IPS-20b (cell line): ENCODE data around the gene SEC31B.

Experiments
- H3K27ac ChIP-seq: one replicate; pipeline ENCODE4 v1.5.1; 2013; ENCODE audit warnings: low read length
- H3K27me3 ChIP-seq: 2 replicates; pipeline ENCODE4 v1.6.1; 2013; ENCODE audit warnings: mild to moderate bottlenecking, low read length, inconsistent platforms; ENCODE audit not compliant: insufficient read depth
- H3K36me3 ChIP-seq: 2 replicates; pipeline ENCODE4 v1.6.1; 2013; ENCODE audit warnings: low read depth, mild to moderate bottlenecking, inconsistent platforms, low read length, moderate library complexity; ENCODE audit not compliant: insufficient read depth
- H3K4me1 ChIP-seq: 2 replicates; pipeline ENCODE4 v1.6.1; 2013; ENCODE audit warnings: mild to moderate bottlenecking, control low read depth, inconsistent platforms, low read length, moderate library complexity; ENCODE audit not compliant: insufficient read depth
- H3K4me3 ChIP-seq: 2 replicates; pipeline ENCODE4 v1.5.1; 2013; ENCODE audit warnings: mild to moderate bottlenecking, low read length, inconsistent platforms
- H3K9ac ChIP-seq: 2 replicates; pipeline ENCODE4 v1.6.1; 2013; ENCODE audit warnings: low read depth, mild to moderate bottlenecking, inconsistent platforms, low read length, moderate library complexity
- H3K9me3 ChIP-seq: 2 replicates; pipeline ENCODE4 v1.6.1; 2013; ENCODE audit warnings: mild to moderate bottlenecking, low read depth, low read length, inconsistent platforms; ENCODE audit not compliant: insufficient read depth

The SEC31B gene

DNA sequence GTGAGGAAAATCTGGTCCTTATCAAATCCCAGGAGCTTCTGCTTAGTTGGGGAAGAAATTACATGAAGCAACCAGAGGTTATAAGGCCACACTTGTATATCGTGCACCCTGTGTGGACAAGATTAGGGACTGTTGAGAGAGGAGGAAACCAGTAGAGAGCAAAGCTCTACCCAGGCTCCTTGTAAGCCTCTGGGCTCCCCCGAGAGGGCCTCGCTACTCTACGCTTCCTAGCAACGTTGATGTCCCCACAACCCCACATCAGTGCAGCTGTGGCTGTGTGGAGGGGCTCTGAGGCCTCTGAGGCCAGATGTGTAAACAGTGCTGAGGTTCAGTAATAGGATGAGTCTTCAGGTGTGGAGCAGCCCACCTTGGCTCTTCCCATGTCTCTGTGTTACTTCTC, 32.1 kb upstream of the SEC31B start:
- Histone ChIP-seq H3K27me3 (no peaks in the 10 kb centered on the region), H3K9me3 (no peaks in the 10 kb centered on the region), H3K9ac (no peak overlapping the region), H3K27ac (no peak overlapping the region), H3K4me1 (no peaks in the 10 kb centered on the region), H3K36me3 (peaks cover 49% of the 10 kb centered on the region), H3K4me3 (no peak overlapping the region)

DNA sequence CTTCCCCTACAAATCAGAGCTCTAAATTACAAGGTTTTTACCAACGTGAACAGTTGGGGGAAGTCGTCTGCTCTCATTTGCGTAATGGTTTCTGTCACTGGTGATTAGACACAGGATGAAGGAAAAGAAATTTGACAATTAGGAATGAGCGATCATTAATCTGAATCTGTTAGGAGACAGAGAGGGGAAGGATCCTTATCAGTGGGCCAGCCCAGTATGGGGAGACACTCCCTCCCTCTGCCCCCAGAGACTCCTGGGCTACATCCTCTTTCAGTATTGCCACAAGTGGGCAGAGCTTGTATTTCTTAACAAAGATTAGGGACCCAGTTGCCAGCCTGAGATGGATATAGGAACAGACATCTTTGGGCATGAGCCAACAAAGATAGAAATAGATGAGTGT, 31.5 kb upstream of the SEC31B start:
- H3K27me3 ChIP-seq = no peaks in the 10 kb centered on the region
- H3K4me3 ChIP-seq = no peak overlapping the region
- H3K9me3 ChIP-seq = no peaks in the 10 kb centered on the region
- peaks cover 54% of the 10 kb centered on the region for H3K36me3 ChIP-seq
- no peak overlapping the region for H3K27ac ChIP-seq
- H3K4me1 ChIP-seq = no peaks in the 10 kb centered on the region
- H3K9ac ChIP-seq = no peak overlapping the region

DNA sequence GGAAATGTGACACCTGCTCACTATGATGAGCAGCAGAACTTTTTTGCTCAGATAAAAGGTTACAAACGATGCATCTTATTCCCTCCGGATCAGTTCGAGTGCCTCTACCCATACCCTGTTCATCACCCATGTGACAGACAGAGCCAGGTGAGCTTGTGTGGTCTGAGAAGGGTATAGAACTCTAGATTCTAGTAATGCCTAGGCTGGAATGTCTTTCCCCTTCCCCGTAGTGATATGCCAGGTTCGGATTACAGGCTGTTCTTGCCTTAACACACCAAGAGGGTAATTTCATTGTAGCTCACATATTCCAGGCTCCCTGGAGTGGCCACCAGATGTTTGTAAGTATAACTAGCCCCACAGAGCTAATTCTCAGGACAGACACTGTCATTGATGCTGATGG, 25.3 kb upstream of the SEC31B start:
- Histone ChIP-seq H3K4me1 (no peaks in the 10 kb centered on the region), H3K9ac (no peak overlapping the region), H3K9me3 (no peaks in the 10 kb centered on the region), H3K36me3 (peaks cover 94% of the 10 kb centered on the region), H3K27ac (no peak overlapping the region), H3K27me3 (no peaks in the 10 kb centered on the region), H3K4me3 (no peak overlapping the region)

DNA sequence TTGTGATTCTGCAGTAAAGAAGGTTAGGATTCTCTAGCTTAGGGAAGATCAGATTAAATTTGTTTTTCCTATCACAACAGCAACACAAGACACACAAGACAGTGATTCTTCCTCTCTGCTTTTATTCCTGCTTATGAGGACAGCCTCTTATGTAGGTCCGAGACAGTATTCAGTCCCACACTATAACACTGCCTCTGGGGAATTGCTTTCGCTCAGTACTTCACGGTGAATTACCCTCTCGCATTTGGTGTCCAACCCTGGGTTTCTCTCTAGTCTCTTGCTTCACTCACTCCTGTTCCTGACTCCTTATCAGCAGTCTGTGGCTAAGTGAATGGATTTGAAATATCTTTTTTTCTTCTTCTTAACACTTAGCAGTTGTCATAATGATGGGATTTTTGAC, 17.8 kb upstream of the SEC31B start:
- H3K9ac ChIP-seq = no peak overlapping the region
- no peaks in the 10 kb centered on the region for H3K27me3 ChIP-seq
- H3K4me1 ChIP-seq = peaks cover 6% of the 10 kb centered on the region; the same call in 1 of the 2 replicates
- H3K27ac ChIP-seq = no peak overlapping the region
- 0 out of 2 replicates have a peak overlapping the region, but pooled peaks have one; percentile 18 for H3K4me3 ChIP-seq
- no peaks in the 10 kb centered on the region for H3K9me3 ChIP-seq
- H3K36me3 ChIP-seq = peaks cover 48% of the 10 kb centered on the region

DNA sequence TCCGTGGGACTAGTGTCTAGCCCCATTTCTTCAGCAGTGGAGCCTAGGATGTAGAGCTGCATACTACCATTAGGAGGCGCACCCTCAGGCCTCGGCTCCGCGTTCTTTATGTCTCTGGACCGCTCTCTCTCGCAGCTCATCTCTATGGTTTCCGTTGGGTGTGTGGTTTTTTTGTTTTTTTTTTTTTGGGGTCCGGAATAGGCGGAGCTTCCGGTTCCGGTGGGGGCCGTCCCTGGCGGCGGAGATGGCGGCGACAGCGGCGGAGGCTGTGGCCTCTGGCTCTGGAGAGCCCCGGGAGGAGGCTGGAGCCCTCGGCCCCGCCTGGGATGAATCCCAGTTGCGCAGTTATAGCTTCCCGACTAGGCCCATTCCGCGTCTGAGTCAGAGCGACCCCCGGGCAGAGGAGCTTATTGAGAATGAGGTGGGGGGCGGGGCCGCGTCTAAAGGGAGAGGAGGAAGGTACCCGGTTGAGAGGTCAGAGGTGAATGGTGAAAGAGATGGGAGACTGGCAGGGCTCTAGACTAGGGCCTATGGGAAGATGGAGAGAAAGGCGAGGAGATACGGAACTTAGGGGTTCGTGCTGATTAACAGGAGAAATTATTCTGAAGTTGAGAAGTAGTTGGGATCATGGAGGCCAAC, 16.2 kb upstream of the SEC31B start, which contains the start of gene HIF1AN:
Gene HIF1AN, plus strand, starts transcription at position 229 of the 639 bp plus-strand sequence. Its CDS starts 16 bp downstream, at position 245.
- H3K27ac ChIP-seq = no peak within 1 kb of the TSS
- H3K9ac ChIP-seq = peak within 1 kb of the TSS; percentile 81; the same call in 1 of the 2 replicates
- peaks cover 6% of the 10 kb centered on the region; the same call in 1 of the 2 replicates for H3K4me1 ChIP-seq
- peaks cover 35% of the 10 kb centered on the region for H3K36me3 ChIP-seq
- peak within 1 kb of the TSS; percentile 88 for H3K4me3 ChIP-seq
- H3K27me3 ChIP-seq = no peaks in the 10 kb centered on the region
- no peaks in the 10 kb centered on the region for H3K9me3 ChIP-seq

DNA sequence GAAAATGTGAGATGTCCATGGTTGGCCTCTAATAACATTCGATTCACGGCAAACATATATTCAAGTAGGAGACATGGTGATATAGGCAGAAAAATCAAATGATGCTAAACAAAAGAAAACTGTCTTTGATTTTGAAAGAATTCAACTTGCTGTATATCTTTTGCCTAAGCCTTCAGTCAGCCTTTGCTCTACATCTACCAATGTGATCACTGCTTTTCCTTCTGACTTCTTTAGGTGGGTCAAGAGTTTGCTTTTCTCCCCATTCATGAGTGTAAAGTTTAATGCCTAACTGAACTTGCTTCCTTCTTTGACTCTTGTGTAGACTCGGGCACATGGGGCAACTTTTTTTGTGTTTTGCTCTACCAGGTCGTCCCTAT, 15.7 kb upstream of the SEC31B start:
- no peaks in the 10 kb centered on the region for H3K9me3 ChIP-seq
- no peaks in the 10 kb centered on the region for H3K27me3 ChIP-seq
- peak overlapping the region; percentile 88; the same call in 1 of the 2 replicates for H3K4me3 ChIP-seq
- H3K9ac ChIP-seq = no peak overlapping the region; the same call in 1 of the 2 replicates
- peaks cover 30% of the 10 kb centered on the region for H3K36me3 ChIP-seq
- H3K4me1 ChIP-seq = peaks cover 6% of the 10 kb centered on the region; the same call in 1 of the 2 replicates
- H3K27ac ChIP-seq = no peak overlapping the region

DNA sequence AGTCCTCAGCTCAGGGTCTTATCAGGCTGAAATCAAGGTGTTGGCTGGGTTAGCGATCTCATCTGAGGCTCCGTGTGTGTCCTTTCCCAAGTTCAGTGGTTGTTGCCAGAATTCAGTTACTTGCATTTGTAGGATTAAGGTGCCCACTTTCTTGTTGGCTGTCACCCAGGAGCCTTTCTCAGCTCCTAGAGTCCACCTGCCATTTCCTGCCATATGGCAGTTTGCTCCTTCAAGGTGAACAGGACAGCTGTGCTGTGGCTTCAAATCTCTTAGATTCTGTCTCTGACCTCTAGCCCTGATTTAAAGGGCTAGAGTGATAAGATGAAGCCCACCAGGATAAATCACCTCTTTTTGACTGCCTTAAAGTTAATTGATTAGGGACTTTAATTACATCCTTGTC, 15.1 kb upstream of the SEC31B start:
- Histone ChIP-seq H3K27ac (no peak overlapping the region), H3K9ac (no peak overlapping the region), H3K9me3 (no peaks in the 10 kb centered on the region), H3K4me3 (no peak overlapping the region), H3K36me3 (peaks cover 26% of the 10 kb centered on the region), H3K27me3 (no peaks in the 10 kb centered on the region), H3K4me1 (peaks cover 6% of the 10 kb centered on the region; the same call in 1 of the 2 replicates)

DNA sequence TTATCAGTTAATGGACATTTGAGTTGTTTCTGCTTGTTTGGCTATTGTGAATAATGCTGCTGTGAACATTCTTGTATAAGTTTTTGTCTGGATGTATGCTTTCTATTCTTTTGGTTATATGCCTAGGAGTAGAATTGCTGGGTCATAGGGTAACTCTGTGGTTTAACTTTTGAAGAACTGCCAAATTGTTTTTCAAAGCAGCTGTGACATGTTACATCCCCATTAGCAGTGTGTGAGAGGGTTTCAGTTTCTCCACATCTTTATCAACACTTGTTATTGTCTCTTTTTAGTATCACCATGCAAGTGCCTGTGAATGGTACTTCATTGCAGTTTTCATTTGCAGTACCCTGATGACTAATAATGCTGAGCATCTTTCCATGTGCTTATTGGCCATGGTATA, 12.1 kb upstream of the SEC31B start:
- no peaks in the 10 kb centered on the region for H3K27me3 ChIP-seq
- no peaks in the 10 kb centered on the region for H3K9me3 ChIP-seq
- peaks cover 8% of the 10 kb centered on the region for H3K36me3 ChIP-seq
- no peak overlapping the region for H3K4me3 ChIP-seq
- H3K9ac ChIP-seq = no peak overlapping the region
- peaks cover 11% of the 10 kb centered on the region; the same call in 1 of the 2 replicates for H3K4me1 ChIP-seq
- H3K27ac ChIP-seq = no peak overlapping the region

DNA sequence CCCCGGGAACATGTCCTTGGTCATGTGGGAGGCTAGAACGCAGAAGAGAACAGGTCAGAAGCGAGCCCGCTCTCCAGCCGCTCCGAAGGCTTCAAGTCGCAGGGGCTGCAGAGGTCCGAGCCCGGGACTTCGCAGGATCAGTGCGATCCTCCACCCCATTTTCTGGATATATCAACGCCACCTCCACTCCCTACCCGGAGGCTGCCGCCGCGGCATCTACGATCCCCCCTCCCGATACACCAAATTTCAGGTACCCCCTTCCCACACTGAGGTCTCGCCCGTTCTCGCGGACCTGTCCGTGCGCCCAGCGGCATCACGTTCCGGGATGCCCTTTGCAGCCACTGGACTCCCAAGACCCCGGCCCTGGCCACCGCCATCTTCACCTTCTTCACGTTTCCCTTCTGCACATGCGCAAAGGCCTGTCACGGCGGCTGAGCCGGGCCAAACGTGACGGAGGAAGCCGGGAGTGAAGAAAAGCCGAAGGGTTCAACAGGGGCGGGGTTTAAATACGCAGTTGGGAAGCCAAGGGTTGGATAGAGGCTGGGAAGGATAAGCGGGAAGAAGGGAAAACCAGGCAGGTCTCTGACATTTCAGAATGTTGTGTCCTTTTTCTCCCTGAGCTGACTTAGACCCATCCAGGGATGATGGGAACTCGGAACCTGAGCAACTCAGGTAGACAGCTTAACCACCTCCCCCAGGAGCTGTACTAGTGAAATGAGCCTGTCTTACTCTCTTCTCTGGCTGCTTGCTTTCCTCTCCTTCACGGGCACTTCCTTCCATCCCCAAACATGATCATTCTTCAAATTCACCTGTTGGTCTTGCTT, 10.0 kb upstream of the SEC31B start, which contains the start of gene NDUFB8:
Gene NDUFB8, minus strand, starts transcription at position 397 of the 824 bp plus-strand sequence. Its CDS starts 20 bp downstream, at position 377.
- Histone ChIP-seq H3K27me3 (no peaks in the 10 kb centered on the region), H3K9me3 (no peaks in the 10 kb centered on the region), H3K36me3 (peaks cover 29% of the 10 kb centered on the region), H3K9ac (peak within 1 kb of the TSS; percentile 89; the same call in 1 of the 2 replicates), H3K4me1 (0 out of 2 replicates have a peak, but pooled peaks cover 6% of the 10 kb centered on the region), H3K4me3 (peak within 1 kb of the TSS; percentile 88), H3K27ac (peak within 1 kb of the TSS; percentile 40)

DNA sequence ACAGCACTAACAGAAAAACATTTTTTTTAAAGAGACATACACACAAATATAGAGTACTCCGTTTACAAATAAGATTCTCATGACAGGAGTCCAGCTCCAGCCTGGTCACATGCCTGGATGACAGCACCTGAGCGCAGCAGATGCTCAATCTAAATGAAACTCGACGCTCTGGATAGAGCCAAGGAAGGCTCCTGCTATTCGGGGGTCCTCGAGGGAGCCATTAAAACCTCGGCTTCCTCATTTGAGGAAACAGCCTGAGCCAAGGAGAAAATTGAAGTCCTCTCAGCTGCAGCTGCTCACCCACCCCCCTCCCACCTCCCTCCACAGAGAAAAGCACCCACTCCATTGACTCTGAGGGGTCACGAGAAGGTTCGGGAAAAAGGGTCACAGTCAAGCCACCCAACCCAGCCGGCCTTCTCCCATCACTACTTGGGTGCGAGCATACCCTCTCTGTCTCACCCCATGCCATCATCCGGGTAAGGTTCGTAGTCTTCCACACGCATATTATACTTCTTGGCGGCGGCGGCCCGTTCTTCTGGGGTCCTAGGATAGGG, 9.3 kb upstream of the SEC31B start:
- Histone ChIP-seq H3K9me3 (no peaks in the 10 kb centered on the region), H3K27me3 (no peaks in the 10 kb centered on the region), H3K36me3 (peaks cover 36% of the 10 kb centered on the region), H3K27ac (peak overlapping the region; percentile 1), H3K9ac (peak overlapping the region; percentile 89; the same call in 1 of the 2 replicates), H3K4me3 (peak overlapping the region; percentile 88), H3K4me1 (0 out of 2 replicates have a peak, but pooled peaks cover 6% of the 10 kb centered on the region)

DNA sequence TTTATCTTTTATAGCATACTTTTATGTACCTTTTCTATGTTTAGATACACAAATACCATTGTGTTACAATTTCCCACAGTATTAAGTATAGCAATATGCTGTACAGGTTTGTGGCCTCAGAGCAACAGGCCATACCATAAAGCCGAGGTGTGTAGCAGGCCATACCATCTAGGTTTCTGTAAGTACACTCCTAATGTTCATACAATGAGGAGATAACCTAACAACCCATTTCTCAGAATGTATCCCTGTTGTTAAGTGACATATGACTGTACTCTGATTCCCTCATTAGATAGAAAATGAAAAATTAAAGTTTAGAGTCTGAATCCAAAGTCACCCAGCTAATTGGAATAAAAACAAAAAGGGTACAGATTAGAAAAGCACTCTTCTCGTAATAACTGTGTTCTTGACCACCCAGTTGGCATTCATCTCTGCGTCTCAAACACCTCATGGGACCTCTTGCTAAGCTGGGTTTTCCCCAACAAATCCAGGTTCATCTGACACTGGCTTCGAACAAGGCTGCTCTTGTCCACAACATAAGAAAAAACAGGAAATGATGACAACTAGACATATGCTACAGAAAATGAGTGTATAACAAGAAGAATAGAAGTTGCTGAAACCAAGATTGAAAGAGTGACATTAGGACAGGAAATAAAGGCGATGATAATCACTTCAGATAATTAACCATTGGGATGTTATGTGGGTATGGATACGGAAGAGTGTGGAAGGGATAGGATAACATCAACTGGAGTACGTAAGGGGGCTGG, 8.6 kb upstream of the SEC31B start:
- H3K4me3 ChIP-seq = peak overlapping the region; percentile 88
- H3K4me1 ChIP-seq = 0 out of 2 replicates have a peak, but pooled peaks cover 6% of the 10 kb centered on the region
- H3K9me3 ChIP-seq = no peaks in the 10 kb centered on the region
- H3K27ac ChIP-seq = no peak overlapping the region
- H3K9ac ChIP-seq = peak overlapping the region; percentile 89; the same call in 1 of the 2 replicates
- H3K27me3 ChIP-seq = no peaks in the 10 kb centered on the region
- H3K36me3 ChIP-seq = peaks cover 43% of the 10 kb centered on the region
